Activated naive CD8-positive, alpha-beta T cell treated with anti-CD3 and anti-CD28 coated beads for 36 hours (primary cell): Measurements from ENCODE around the gene GCK. TPM values are rescaled to one million over a fixed set of nuclear protein-coding genes. Genes with fewer than 3 reads are reported as not detected.

Experiments
- DNase-seq: peaks from one replicate; pipeline ENCODE4 v3.0.0; 2021
- H3K27ac Mint-ChIP-seq: one replicate; pipeline ENCODE4 v1.8.0; 2022; ENCODE audit warnings: mild to moderate bottlenecking, moderate library complexity, mixed read lengths
- H3K27me3 Mint-ChIP-seq: one replicate; pipeline ENCODE4 v1.8.0; 2022; ENCODE audit warnings: mild to moderate bottlenecking, mixed read lengths
- H3K36me3 Mint-ChIP-seq: one replicate; pipeline ENCODE4 v1.8.0; 2021; ENCODE audit warnings: mild to moderate bottlenecking, mixed read lengths
- H3K4me1 Mint-ChIP-seq: one replicate; pipeline ENCODE4 v1.8.0; 2021; ENCODE audit warnings: mixed read lengths
- H3K4me3 Mint-ChIP-seq: one replicate; pipeline ENCODE4 v1.8.0; 2022; ENCODE audit warnings: mild to moderate bottlenecking, moderate library complexity, mixed read lengths
- H3K9me3 Mint-ChIP-seq: one replicate; pipeline ENCODE4 v1.8.0; 2022; ENCODE audit warnings: mixed read lengths
- total RNA-seq, 2 experiments: library from RNA; stranded (reverse); gene quantifications; one replicate each; pipeline ENCODE4 v1.2.3, GENCODE V29; 2021

The GCK gene
- total RNA-seq, 2 experiments from 2014 or later, result 2.5 to 3.7 TPM

GRCh38 chr7:44162179-44162578, 27.1 kb downstream of the GCK start:
- Mint-ChIP-seq H3K36me3 (no peaks in the 10 kb centered on the region), H3K27ac (no peak overlapping the region), H3K4me1 (no peaks in the 10 kb centered on the region), H3K9me3 (no peaks in the 10 kb centered on the region), H3K4me3 (no peak overlapping the region), H3K27me3 (no peaks in the 10 kb centered on the region)
- DNase-seq, result no peak

- Mint-ChIP-seq H3K4me1 (no peaks in the 10 kb centered on the region), H3K36me3 (no peaks in the 10 kb centered on the region), H3K4me3 (no peak overlapping the region), H3K27me3 (no peaks in the 10 kb centered on the region), H3K9me3 (no peaks in the 10 kb centered on the region), H3K27ac (no peak overlapping the region)
- DNase-seq, result no peak
Observed at GRCh38 chr7:44161371-44161770, 27.9 kb downstream of the GCK start.

GRCh38 chr7:44159824-44160630, 29.2 kb downstream of the GCK start:
- no peaks in the 10 kb centered on the region for H3K36me3 Mint-ChIP-seq

GRCh38 chr7:44158873-44159631, 30.2 kb downstream of the GCK start:
- H3K27ac Mint-ChIP-seq, result no peak overlapping the region
- no peaks in the 10 kb centered on the region for H3K27me3 Mint-ChIP-seq
- no peaks in the 10 kb centered on the region for H3K9me3 Mint-ChIP-seq
- no peak for DNase-seq
- H3K4me1 Mint-ChIP-seq, result no peaks in the 10 kb centered on the region
- H3K4me3 Mint-ChIP-seq, result no peak overlapping the region
- no peaks in the 10 kb centered on the region for H3K36me3 Mint-ChIP-seq

More at GRCh38 chr7:44159824-44160630, 29.2 kb downstream of the GCK start:
- no peaks in the 10 kb centered on the region for H3K27me3 Mint-ChIP-seq
- no peak overlapping the region for H3K4me3 Mint-ChIP-seq
- DNase-seq, result no peak
- H3K4me1 Mint-ChIP-seq, result no peaks in the 10 kb centered on the region
- no peak overlapping the region for H3K27ac Mint-ChIP-seq
- no peaks in the 10 kb centered on the region for H3K9me3 Mint-ChIP-seq

- Mint-ChIP-seq H3K36me3 (no peaks in the 10 kb centered on the region), H3K4me3 (no peak overlapping the region)
Observed at GRCh38 chr7:44158096-44158872, 31.0 kb downstream of the GCK start.

GRCh38 chr7:44157116-44158080, 31.8 kb downstream of the GCK start:
- H3K27me3 Mint-ChIP-seq, result no peaks in the 10 kb centered on the region
- H3K4me1 Mint-ChIP-seq, result no peaks in the 10 kb centered on the region
- no peak overlapping the region for H3K4me3 Mint-ChIP-seq
- H3K27ac Mint-ChIP-seq, result no peak overlapping the region
- no peak for DNase-seq
- no peaks in the 10 kb centered on the region for H3K36me3 Mint-ChIP-seq
- no peaks in the 10 kb centered on the region for H3K9me3 Mint-ChIP-seq

More at GRCh38 chr7:44158096-44158872, 31.0 kb downstream of the GCK start:
- DNase-seq, result no peak
- Mint-ChIP-seq H3K9me3 (no peaks in the 10 kb centered on the region), H3K4me1 (no peaks in the 10 kb centered on the region), H3K27ac (no peak overlapping the region), H3K27me3 (no peaks in the 10 kb centered on the region)

GRCh38 chr7:44156453-44157010, 32.7 kb downstream of the GCK start:
- no peak for DNase-seq
- Mint-ChIP-seq H3K9me3 (no peaks in the 10 kb centered on the region), H3K4me1 (no peaks in the 10 kb centered on the region), H3K27ac (no peak overlapping the region), H3K36me3 (no peaks in the 10 kb centered on the region), H3K27me3 (no peaks in the 10 kb centered on the region), H3K4me3 (no peak overlapping the region)

- no peaks in the 10 kb centered on the region for H3K27me3 Mint-ChIP-seq
- no peaks in the 10 kb centered on the region for H3K4me1 Mint-ChIP-seq
- H3K27ac Mint-ChIP-seq, result no peak overlapping the region
- H3K9me3 Mint-ChIP-seq, result no peaks in the 10 kb centered on the region
- no peaks in the 10 kb centered on the region for H3K36me3 Mint-ChIP-seq
- H3K4me3 Mint-ChIP-seq, result no peak overlapping the region
- DNase-seq, result no peak
Observed at GRCh38 chr7:44155191-44156185, 33.8 kb downstream of the GCK start.

GRCh38 chr7:44154703-44155102, 34.5 kb downstream of the GCK start:
- no peaks in the 10 kb centered on the region for H3K36me3 Mint-ChIP-seq
- no peaks in the 10 kb centered on the region for H3K4me1 Mint-ChIP-seq
- H3K27me3 Mint-ChIP-seq, result no peaks in the 10 kb centered on the region
- no peaks in the 10 kb centered on the region for H3K9me3 Mint-ChIP-seq
- DNase-seq, result no peak
- H3K27ac Mint-ChIP-seq, result no peak overlapping the region
- no peak overlapping the region for H3K4me3 Mint-ChIP-seq

- Mint-ChIP-seq H3K4me1 (no peaks in the 10 kb centered on the region), H3K9me3 (no peaks in the 10 kb centered on the region), H3K27me3 (no peaks in the 10 kb centered on the region), H3K4me3 (no peak overlapping the region), H3K36me3 (no peaks in the 10 kb centered on the region), H3K27ac (no peak overlapping the region)
- DNase-seq, result no peak
Observed at GRCh38 chr7:44153948-44154335, 35.3 kb downstream of the GCK start.

GRCh38 chr7:44152971-44153947, 36.0 kb downstream of the GCK start:
- Mint-ChIP-seq H3K27me3 (no peaks in the 10 kb centered on the region), H3K4me3 (no peak overlapping the region), H3K27ac (no peak overlapping the region), H3K36me3 (no peaks in the 10 kb centered on the region), H3K4me1 (no peaks in the 10 kb centered on the region), H3K9me3 (no peaks in the 10 kb centered on the region)
- DNase-seq, result no peak

GRCh38 chr7:44151956-44152355, 37.3 kb downstream of the GCK start:
- Mint-ChIP-seq H3K36me3 (no peaks in the 10 kb centered on the region), H3K9me3 (no peaks in the 10 kb centered on the region), H3K4me3 (no peak overlapping the region), H3K27ac (no peak overlapping the region), H3K27me3 (no peaks in the 10 kb centered on the region), H3K4me1 (no peaks in the 10 kb centered on the region)
- DNase-seq, result no peak
